Parathyroid adenoma (tissue), 2 donors: ENCODE measurements around the gene KCNG1.

Experiments
- H2AFZ ChIP-seq: fragments of 300-600 bp; sonication (generic); one replicate; pipeline ENCODE4 v1.7.0; 2017; ENCODE audit warnings: antibody characterized with exemption, mild to moderate bottlenecking
- H3K27ac ChIP-seq: fragments of 300-600 bp; sonication (generic); one replicate; pipeline ENCODE4 v1.7.0; 2017
- H3K27me3 ChIP-seq: fragments of 300-600 bp; sonication (generic); one replicate; pipeline ENCODE4 v1.7.0; 2017; ENCODE audit warnings: low read length; ENCODE audit not compliant: control insufficient read depth, insufficient read depth
- H3K36me3 ChIP-seq: fragments of 300-600 bp; sonication (generic); one replicate; pipeline ENCODE4 v1.7.0; 2017; ENCODE audit warnings: low read length; ENCODE audit not compliant: control insufficient read depth, insufficient read depth
- H3K4me1 ChIP-seq: fragments of 300-600 bp; sonication (generic); one replicate; pipeline ENCODE4 v1.7.0; 2017; ENCODE audit warnings: control low read depth
- H3K4me2 ChIP-seq: fragments of 300-600 bp; sonication (generic); one replicate; pipeline ENCODE4 v1.7.0; 2017; ENCODE audit warnings: low read length
- H3K4me3 ChIP-seq: fragments of 300-600 bp; sonication (generic); one replicate; pipeline ENCODE4 v1.7.0; 2017; ENCODE audit warnings: low read depth, low read length
- H3K79me2 ChIP-seq: fragments of 300-600 bp; sonication (generic); one replicate; pipeline ENCODE4 v1.7.0; 2017; ENCODE audit warnings: control low read depth
- H3K9ac ChIP-seq: fragments of 300-600 bp; sonication (generic); one replicate; pipeline ENCODE4 v1.7.0; 2017; ENCODE audit warnings: mild to moderate bottlenecking
- H3K9me3 ChIP-seq: fragments of 300-600 bp; sonication (generic); one replicate; pipeline ENCODE4 v1.7.0; 2017; ENCODE audit warnings: low read length; ENCODE audit not compliant: control insufficient read depth
- TF ChIP-seq, protein P1 (sequence below): fragments of 300-600 bp; sonication (generic); IDR thresholded peaks from one replicate; pipeline ENCODE4 v1.7.0; 2017; ENCODE audit warnings: antibody characterized with exemption, mild to moderate bottlenecking
- donor health status: primary hyperparathyroidism.

The KCNG1 gene

GRCh38 chr20:50959543-50960126 is 63.3 kb downstream of the KCNG1 start:
- TF ChIP-seq, protein P1, sequence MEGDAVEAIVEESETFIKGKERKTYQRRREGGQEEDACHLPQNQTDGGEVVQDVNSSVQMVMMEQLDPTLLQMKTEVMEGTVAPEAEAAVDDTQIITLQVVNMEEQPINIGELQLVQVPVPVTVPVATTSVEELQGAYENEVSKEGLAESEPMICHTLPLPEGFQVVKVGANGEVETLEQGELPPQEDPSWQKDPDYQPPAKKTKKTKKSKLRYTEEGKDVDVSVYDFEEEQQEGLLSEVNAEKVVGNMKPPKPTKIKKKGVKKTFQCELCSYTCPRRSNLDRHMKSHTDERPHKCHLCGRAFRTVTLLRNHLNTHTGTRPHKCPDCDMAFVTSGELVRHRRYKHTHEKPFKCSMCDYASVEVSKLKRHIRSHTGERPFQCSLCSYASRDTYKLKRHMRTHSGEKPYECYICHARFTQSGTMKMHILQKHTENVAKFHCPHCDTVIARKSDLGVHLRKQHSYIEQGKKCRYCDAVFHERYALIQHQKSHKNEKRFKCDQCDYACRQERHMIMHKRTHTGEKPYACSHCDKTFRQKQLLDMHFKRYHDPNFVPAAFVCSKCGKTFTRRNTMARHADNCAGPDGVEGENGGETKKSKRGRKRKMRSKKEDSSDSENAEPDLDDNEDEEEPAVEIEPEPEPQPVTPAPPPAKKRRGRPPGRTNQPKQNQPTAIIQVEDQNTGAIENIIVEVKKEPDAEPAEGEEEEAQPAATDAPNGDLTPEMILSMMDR: no peak
- H3K4me3 ChIP-seq: peak overlapping the region; percentile 79
- H3K79me2 ChIP-seq: peaks cover 35% of the 10 kb centered on the region
- peak overlapping the region; percentile 75 for H3K4me2 ChIP-seq
- no peak overlapping the region for H3K9ac ChIP-seq
- H3K27ac ChIP-seq: no peak overlapping the region
- H3K27me3 ChIP-seq: no peaks in the 10 kb centered on the region
- no peaks in the 10 kb centered on the region for H3K9me3 ChIP-seq
- H2AFZ ChIP-seq: no peak overlapping the region
- H3K4me1 ChIP-seq: peaks cover 8% of the 10 kb centered on the region
- H3K36me3 ChIP-seq: no peaks in the 10 kb centered on the region

DNA sequence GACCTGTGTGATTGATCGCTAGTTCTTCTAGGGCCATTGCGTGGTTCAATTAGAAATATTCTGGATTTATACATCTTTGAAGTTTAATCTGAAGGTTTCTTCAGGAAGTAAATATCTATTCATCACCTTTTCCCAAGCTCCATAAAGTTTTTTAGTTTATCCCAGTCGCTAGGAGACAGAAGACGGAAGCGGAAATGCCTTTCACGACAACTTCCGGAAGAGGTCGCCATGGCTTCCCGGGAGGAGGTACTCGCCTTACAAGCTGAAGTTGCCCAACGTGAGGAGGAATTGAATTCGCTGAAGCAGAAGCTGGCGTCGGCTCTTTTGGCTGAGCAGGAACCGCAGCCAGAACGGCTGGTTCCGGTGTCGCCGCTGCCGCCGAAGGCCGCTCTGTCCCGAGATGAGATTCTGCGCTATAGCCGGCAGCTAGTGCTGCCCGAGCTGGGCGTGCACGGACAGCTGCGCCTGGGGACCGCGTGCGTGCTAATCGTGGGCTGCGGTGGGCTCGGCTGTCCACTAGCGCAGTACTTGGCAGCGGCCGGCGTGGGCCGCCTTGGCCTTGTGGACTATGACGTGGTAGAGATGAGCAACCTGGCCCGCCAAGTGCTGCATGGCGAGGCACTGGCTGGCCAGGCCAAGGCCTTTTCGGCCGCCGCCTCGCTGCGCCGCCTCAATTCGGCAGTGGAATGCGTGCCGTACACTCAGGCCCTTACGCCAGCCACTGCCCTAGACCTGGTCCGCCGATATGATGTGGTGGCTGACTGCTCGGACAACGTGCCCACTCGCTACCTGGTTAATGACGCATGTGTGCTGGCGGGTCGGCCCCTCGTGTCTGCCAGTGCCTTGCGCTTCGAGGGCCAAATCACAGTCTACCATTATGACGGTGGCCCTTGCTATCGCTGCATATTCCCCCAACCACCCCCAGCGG is 64.0 kb downstream of the KCNG1 start, which contains the start of gene MOCS3:
Gene MOCS3, plus strand, starts transcription at position 204 of the 928 bp plus-strand sequence. Its CDS starts 25 bp downstream, at position 229.
- H3K36me3 ChIP-seq: no peaks in the 10 kb centered on the region
- peaks cover 37% of the 10 kb centered on the region for H3K79me2 ChIP-seq
- no peaks in the 10 kb centered on the region for H3K9me3 ChIP-seq
- peak within 1 kb of the TSS; percentile 75 for H3K4me2 ChIP-seq
- H3K9ac ChIP-seq: peak within 1 kb of the TSS; percentile 51
- H3K27ac ChIP-seq: peak within 1 kb of the TSS; percentile 96
- H3K4me1 ChIP-seq: peaks cover 8% of the 10 kb centered on the region
- peak within 1 kb of the TSS; percentile 79 for H3K4me3 ChIP-seq
- H2AFZ ChIP-seq: peak within 1 kb of the TSS; percentile 86
- TF ChIP-seq, protein P1: no peak
- no peaks in the 10 kb centered on the region for H3K27me3 ChIP-seq

DNA sequence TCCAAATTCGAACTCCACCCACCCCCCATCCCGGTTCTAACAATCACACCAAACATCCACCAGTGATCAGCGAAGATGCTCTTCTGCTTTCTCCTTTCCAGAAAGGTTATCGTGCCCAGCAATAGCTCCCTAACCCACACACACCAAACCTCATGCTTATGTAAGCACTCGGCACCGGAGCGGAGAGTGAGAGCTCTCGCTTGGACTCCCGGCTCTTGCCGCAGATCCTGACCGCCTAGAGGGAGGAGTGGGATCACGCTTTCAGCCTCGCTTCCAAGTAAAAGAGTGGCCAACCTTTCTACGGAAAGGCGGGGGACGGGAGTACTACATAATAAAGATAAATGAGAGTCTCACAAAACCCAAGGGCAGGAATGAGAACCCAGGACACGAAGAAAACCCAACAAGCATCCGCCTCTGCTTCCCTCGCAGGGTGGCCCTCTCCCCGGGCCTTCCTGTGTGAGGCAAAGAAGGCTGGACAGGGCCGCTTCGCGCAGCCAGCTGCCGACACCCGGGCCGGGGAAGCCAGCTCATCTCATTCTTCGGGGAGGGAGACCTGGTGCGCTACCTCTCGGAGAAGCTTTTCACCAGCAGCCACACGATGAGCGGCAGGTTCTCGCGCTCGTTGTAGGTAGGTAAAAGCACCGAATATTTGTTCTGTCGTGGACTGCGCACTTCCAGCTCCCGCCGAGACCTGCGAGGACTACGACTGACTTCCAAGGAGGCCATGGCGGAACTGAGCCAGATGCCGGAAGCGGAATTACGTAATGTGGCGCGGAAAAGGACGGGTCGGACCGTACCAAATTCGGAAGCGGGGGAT is 64.9 kb downstream of the KCNG1 start, which contains the start of gene DPM1:
Gene DPM1, minus strand, starts transcription at position 735 of the 817 bp plus-strand sequence. Its CDS starts 9 bp downstream, at position 726.
- Histone ChIP-seq H3K9me3 (no peaks in the 10 kb centered on the region), H3K79me2 (peaks cover 37% of the 10 kb centered on the region), H3K36me3 (no peaks in the 10 kb centered on the region), H3K27me3 (no peaks in the 10 kb centered on the region), H3K9ac (peak within 1 kb of the TSS; percentile 51), H2AFZ (peak within 1 kb of the TSS; percentile 86), H3K27ac (peak within 1 kb of the TSS; percentile 96), H3K4me1 (peaks cover 8% of the 10 kb centered on the region), H3K4me3 (peak within 1 kb of the TSS; percentile 79), H3K4me2 (peak within 1 kb of the TSS; percentile 75)
- TF ChIP-seq, protein P1: no peak

GRCh38 chr20:50957276-50957675 is 65.6 kb downstream of the KCNG1 start:
- H3K4me1 ChIP-seq: peaks cover 8% of the 10 kb centered on the region
- H3K4me2 ChIP-seq: peak overlapping the region; percentile 75
- TF ChIP-seq, protein P1: no peak
- no peaks in the 10 kb centered on the region for H3K27me3 ChIP-seq
- peak overlapping the region; percentile 79 for H3K4me3 ChIP-seq
- H3K79me2 ChIP-seq: peaks cover 39% of the 10 kb centered on the region
- no peak overlapping the region for H2AFZ ChIP-seq
- H3K9me3 ChIP-seq: no peaks in the 10 kb centered on the region
- H3K9ac ChIP-seq: no peak overlapping the region
- no peak overlapping the region for H3K27ac ChIP-seq
- no peaks in the 10 kb centered on the region for H3K36me3 ChIP-seq
